ENCODE measurements around the gene HOTAIR. TPM values are rescaled to one million over a fixed set of nuclear protein-coding genes. Genes with fewer than 3 reads are reported as not detected.
A peak's percentile ranks its signal among the peaks of the same experiment; 100 is the strongest.

HOTAIR gene
- total RNA-seq (not detected in 2 replicates), polyA plus RNA-seq (not detected in 2 replicates), polyA minus RNA-seq (not detected in 2 replicates), Bru-seq, nascent RNA (not detected), BruChase-seq, experiment 1, labeled RNA remaining after a 6-hour chase (not detected), BruChase-seq, experiment 2, labeled RNA remaining after a 2-hour chase (not detected)
- not detected in 2 replicates for polyA plus RNA-seq (2011; cell fraction: cytosol; rRNA removed)
- not detected in 2 replicates for polyA plus RNA-seq (2011; cell fraction: nucleus; rRNA removed)
- not detected in 2 replicates for polyA plus RNA-seq (2012)
- 1.0 TPM for polyA minus RNA-seq (2011; cell fraction: cytosol; rRNA and poly(A)+ RNA removed)
- polyA minus RNA-seq (2011; cell fraction: nucleus; rRNA and poly(A)+ RNA removed) = not detected in 2 replicates
- long read RNA-seq = 0 reads

DNA sequence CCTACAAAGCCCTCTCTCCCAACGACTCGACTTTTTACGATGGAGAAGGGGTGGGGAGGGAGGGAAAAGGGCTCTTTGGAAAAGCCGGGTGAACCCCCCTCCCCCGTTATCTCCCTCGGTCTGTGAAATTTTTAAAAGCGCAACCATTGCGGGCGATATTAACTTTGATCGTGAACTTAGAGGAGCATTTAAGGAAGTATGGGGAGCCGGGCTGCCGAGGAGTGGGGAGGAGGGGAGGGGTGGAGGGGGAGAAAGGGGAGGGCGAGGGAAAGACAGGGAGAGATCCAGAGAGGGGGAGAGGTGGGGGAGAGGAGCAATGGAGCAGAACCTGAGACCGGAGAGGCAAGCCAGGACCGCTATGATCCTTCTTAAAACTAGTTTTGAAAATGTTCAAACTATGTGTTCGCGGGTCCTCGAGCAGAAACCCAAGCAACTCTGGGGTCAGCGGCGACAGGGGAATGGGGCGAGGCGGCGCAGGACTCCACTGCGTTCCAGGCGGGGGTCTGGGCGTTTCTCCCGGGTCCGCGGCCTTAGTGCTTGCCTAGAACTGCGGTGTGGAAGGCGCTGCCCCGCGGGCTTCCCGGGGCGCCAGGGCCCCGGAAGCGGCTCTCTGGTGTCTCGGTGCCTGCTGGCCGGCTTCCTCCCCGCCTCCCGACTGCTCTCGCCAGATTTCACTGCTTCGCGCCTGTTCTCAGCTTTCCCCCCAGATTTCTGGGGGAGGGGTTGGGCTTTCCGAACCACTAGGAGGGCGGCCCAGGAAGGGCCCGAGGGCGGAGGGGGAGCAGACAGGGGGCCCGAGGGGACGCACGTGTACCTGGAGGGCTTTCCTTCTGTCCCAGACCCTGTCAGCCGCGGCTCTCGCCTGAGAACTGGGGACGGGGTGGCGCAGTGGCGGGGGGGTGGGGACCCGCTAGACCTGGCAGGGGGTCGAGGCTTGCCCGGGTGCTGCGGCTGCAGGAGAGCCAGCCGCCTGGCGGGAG, at the start of gene HOTAIR:
Gene HOTAIR (minus strand): TSS at position 871 of the 980 bp plus-strand sequence.
- Histone ChIP-seq H3K4me3 (replicated peaks in 1 of 3; ENCODE audit: insufficient read depth in 1 of 3, low read depth in 1 of 3, low read length in 3 of 3) (no peak within 1 kb of the TSS), H3K27me3 (ENCODE audit: control insufficient read depth in 2 of 2, insufficient read depth in 2 of 2, low read length in 2 of 2) (peaks cover 87 to 98% of the 10 kb centered on the region in 2 experiments), H3K27ac (ENCODE audit: insufficient read depth, low read depth, low read length) (no peak within 1 kb of the TSS), H3K4me1 (ENCODE audit: control insufficient read depth, extremely low read depth, insufficient read depth, low read length) (no peaks in the 10 kb centered on the region), H3K4me2 (ENCODE audit: insufficient read depth, low read length) (no peak within 1 kb of the TSS), H4K20me1 (replicated peaks; ENCODE audit: control insufficient read depth, extremely low read depth, insufficient read depth, low read length) (no peaks in the 10 kb centered on the region), H3K9ac (replicated peaks; ENCODE audit: extremely low read depth, insufficient read depth, low read length) (no peak within 1 kb of the TSS), H2AFZ (ENCODE audit: low read depth, low read length) (no peak within 1 kb of the TSS), H3K9me1 (replicated peaks; ENCODE audit: control insufficient read depth, extremely low read depth, insufficient read depth, low read length) (no peaks in the 10 kb centered on the region), H3K79me2 (ENCODE audit: control insufficient read depth, insufficient read depth, low read length) (no peaks in the 10 kb centered on the region), H3K36me3 (ENCODE audit: control insufficient read depth in 2 of 2, extremely low read depth in 1 of 2, insufficient read depth in 2 of 2, low read length in 2 of 2) (no peaks in the 10 kb centered on the region), H3K9me3 (replicated peaks; ENCODE audit: control insufficient read depth, insufficient read depth, low read length) (no peaks in the 10 kb centered on the region)
- ChIA-PET POLR2A (no interaction called here), CTCF (interaction anchor here (0.6 kb wide), 2 partner anchors 14 to 155 kb away, joined by 3 to 4 read pairs; no protein-coding TSS in a partner anchor)
- DNase-seq (ENCODE audit: low read depth, low spot score) (no peak), FAIRE-seq (no peak)
- BruUV-seq (replicated peaks) = no TSS peak
- dilution Hi-C loops (cut with MboI; ENCODE audit: extremely low pct_ligation_motif_present, low sequenced_read_pairs) = no loop called here
- TF ChIP-seq, protein P1, sequence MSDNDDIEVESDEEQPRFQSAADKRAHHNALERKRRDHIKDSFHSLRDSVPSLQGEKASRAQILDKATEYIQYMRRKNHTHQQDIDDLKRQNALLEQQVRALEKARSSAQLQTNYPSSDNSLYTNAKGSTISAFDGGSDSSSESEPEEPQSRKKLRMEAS (IDR thresholded peaks at IDR 0.05; ENCODE audit: insufficient read depth, insufficient read length) = no peak
- peak; percentile 86 for TF ChIP-seq EZH2 (IDR thresholded peaks at IDR 0.05; ENCODE audit: borderline replicate concordance, low read depth, low read length, severe bottlenecking)
- intact Hi-C loops (cut with micrococcal nuclease) = no loop called here

DNA sequence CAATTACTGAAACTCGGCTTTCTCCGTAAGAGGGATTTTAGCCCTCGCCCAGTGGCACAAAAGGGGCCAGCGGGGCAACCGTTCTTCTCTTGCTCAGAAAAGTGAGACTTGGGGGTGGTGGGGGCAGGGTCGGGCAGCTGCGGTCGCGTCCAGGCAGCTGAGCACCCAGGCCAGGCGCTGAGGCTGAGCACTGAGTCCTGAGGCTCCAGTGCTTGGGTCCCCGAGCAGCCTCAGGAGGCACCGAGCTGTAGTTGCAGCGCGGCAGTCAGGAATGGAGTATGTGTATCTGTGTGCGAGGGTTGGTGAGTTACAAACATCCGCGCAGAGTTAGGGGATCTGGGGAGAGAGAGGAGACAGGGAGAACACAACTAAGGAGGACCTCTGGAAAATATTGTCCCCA, 49.4 kb upstream of the HOTAIR start:
- intact Hi-C loops (cut with micrococcal nuclease) = no loop called here
- no TSS peak for BruUV-seq (replicated peaks)
- Histone ChIP-seq H3K4me1 (ENCODE audit: control insufficient read depth, extremely low read depth, insufficient read depth, low read length) (peaks cover 3% of the 10 kb centered on the region), H3K9me1 (replicated peaks; ENCODE audit: control insufficient read depth, extremely low read depth, insufficient read depth, low read length) (no peaks in the 10 kb centered on the region), H3K4me2 (ENCODE audit: insufficient read depth, low read length) (no peak overlapping the region), H3K27me3 (ENCODE audit: control insufficient read depth in 2 of 2, insufficient read depth in 2 of 2, low read length in 2 of 2) (peaks cover 85 to 96% of the 10 kb centered on the region in 2 experiments), H4K20me1 (replicated peaks; ENCODE audit: control insufficient read depth, extremely low read depth, insufficient read depth, low read length) (no peaks in the 10 kb centered on the region), H3K4me3 (replicated peaks in 1 of 3; ENCODE audit: insufficient read depth in 1 of 3, low read depth in 1 of 3, low read length in 3 of 3) (no peak overlapping the region), H2AFZ (ENCODE audit: low read depth, low read length) (no peak overlapping the region), H3K27ac (ENCODE audit: insufficient read depth, low read depth, low read length) (no peak overlapping the region), H3K9me3 (replicated peaks; ENCODE audit: control insufficient read depth, insufficient read depth, low read length) (no peaks in the 10 kb centered on the region), H3K36me3 (ENCODE audit: control insufficient read depth in 2 of 2, extremely low read depth in 1 of 2, insufficient read depth in 2 of 2, low read length in 2 of 2) (no peaks in the 10 kb centered on the region), H3K79me2 (ENCODE audit: control insufficient read depth, insufficient read depth, low read length) (no peaks in the 10 kb centered on the region), H3K9ac (replicated peaks; ENCODE audit: extremely low read depth, insufficient read depth, low read length) (no peak overlapping the region)
- dilution Hi-C loops (cut with MboI; ENCODE audit: extremely low pct_ligation_motif_present, low sequenced_read_pairs) = no loop called here
- TF ChIP-seq, protein P1 (IDR thresholded peaks at IDR 0.05; ENCODE audit: insufficient read depth, insufficient read length) = no peak
- TF ChIP-seq FOS (IDR thresholded peaks at IDR 0.05; ENCODE audit: borderline replicate concordance, insufficient read depth, low read length) (no peak), POLR2A (IDR thresholded peaks at IDR 0.05; ENCODE audit: low read depth, low read length) (no peak), GATA2 (IDR thresholded peaks at IDR 0.05; ENCODE audit: insufficient read depth, insufficient read length, low read depth, low read length) (no peak), EZH2 (IDR thresholded peaks at IDR 0.05; ENCODE audit: borderline replicate concordance, low read depth, low read length, severe bottlenecking) (no peak), POLR2AphosphoS5 (IDR thresholded peaks at IDR 0.05; ENCODE audit: insufficient read depth, low read depth, low read length) (no peak), MYC (IDR thresholded peaks at IDR 0.05; ENCODE audit: low read depth, low read length) (no peak), JUN (IDR thresholded peaks at IDR 0.05; ENCODE audit: borderline replicate concordance, insufficient read depth, insufficient read length, low read depth) (no peak)
- TF ChIP-seq, protein P2, sequence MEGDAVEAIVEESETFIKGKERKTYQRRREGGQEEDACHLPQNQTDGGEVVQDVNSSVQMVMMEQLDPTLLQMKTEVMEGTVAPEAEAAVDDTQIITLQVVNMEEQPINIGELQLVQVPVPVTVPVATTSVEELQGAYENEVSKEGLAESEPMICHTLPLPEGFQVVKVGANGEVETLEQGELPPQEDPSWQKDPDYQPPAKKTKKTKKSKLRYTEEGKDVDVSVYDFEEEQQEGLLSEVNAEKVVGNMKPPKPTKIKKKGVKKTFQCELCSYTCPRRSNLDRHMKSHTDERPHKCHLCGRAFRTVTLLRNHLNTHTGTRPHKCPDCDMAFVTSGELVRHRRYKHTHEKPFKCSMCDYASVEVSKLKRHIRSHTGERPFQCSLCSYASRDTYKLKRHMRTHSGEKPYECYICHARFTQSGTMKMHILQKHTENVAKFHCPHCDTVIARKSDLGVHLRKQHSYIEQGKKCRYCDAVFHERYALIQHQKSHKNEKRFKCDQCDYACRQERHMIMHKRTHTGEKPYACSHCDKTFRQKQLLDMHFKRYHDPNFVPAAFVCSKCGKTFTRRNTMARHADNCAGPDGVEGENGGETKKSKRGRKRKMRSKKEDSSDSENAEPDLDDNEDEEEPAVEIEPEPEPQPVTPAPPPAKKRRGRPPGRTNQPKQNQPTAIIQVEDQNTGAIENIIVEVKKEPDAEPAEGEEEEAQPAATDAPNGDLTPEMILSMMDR (IDR thresholded peaks at IDR 0.05; ENCODE audit: extremely low read depth in 1 of 2, insufficient read depth in 1 of 2, low read depth in 1 of 2, low read length in 2 of 2) = no peak
- ChIA-PET CTCF (interaction anchor here (0.9 to 2.1 kb wide), 5 partner anchors 8 to 184 kb away, joined by 4 to 19 read pairs (median 5); partner anchors contain the start of gene HOXC5), POLR2A (no interaction called here)
- FAIRE-seq (no peak), DNase-seq (ENCODE audit: low read depth, low spot score) (no peak)
